ENCODE measurements around the gene PTPRM. TPM values are rescaled to one million over a fixed set of nuclear protein-coding genes. Genes with fewer than 3 reads are reported as not detected.

PTPRM gene
- total and polyA plus RNA-seq, 3 donors from 2014 or later, result 76.4 to 101 (median 94.6) TPM

GRCh38 chr18:7950380-7951136 lies 383.4 kb downstream of the PTPRM start:
- WGBS, 2 donors, result 90 to 93% methylated on average over 6 of the region's 6 CpGs
- H3K36me3 ChIP-seq (ENCODE audit: low read depth, missing control alignments), result no peaks in the 10 kb centered on the region
- H3K4me1 ChIP-seq, result no peaks in the 10 kb centered on the region
- H3K9me3 ChIP-seq, result no peaks in the 10 kb centered on the region
- no peaks in the 10 kb centered on the region for H3K27me3 ChIP-seq
- H3K4me3 ChIP-seq, result no peak overlapping the region
- intact Hi-C loops (cut with DNase I; ENCODE audit: low total_unique reads), result no loop called here
- TF ChIP-seq POLR2A (IDR thresholded peaks at IDR 0.05), result no peak
- DNase-seq, result no peak
- H3K27ac ChIP-seq, result no peak overlapping the region

- no peak overlapping the region for H3K4me3 ChIP-seq
- WGBS, 2 donors, result 82 to 86% methylated on average over 8 of the region's 8 CpGs
- TF ChIP-seq CTCF (IDR thresholded peaks at IDR 0.05), result no peak
- TF ChIP-seq POLR2A (IDR thresholded peaks at IDR 0.05), result no peak
- H3K4me1 ChIP-seq, result no peaks in the 10 kb centered on the region
- H3K27me3 ChIP-seq, result no peaks in the 10 kb centered on the region
- intact Hi-C loops (cut with DNase I; ENCODE audit: low total_unique reads), result no loop called here
- DNase-seq, result no peak
- no peaks in the 10 kb centered on the region for H3K9me3 ChIP-seq
- no peak overlapping the region for H3K27ac ChIP-seq
- H3K36me3 ChIP-seq (ENCODE audit: low read depth, missing control alignments), result no peaks in the 10 kb centered on the region
Observed at GRCh38 chr18:7953095-7953958, 386.2 kb downstream of the PTPRM start.

- Histone ChIP-seq H3K9me3 (no peaks in the 10 kb centered on the region), H3K4me3 (no peak overlapping the region), H3K36me3 (ENCODE audit: low read depth, missing control alignments) (no peaks in the 10 kb centered on the region), H3K27ac (no peak overlapping the region), H3K27me3 (no peaks in the 10 kb centered on the region), H3K4me1 (no peaks in the 10 kb centered on the region)
- TF ChIP-seq POLR2A (IDR thresholded peaks at IDR 0.05) (no peak), CTCF (IDR thresholded peaks at IDR 0.05) (no peak)
- no peak for DNase-seq
- 64 to 65% methylated on average over 1 of the region's 1 CpG for WGBS, 2 donors
- intact Hi-C loops (cut with DNase I; ENCODE audit: low total_unique reads), result no loop called here
Observed at GRCh38 chr18:7954238-7954637, 387.1 kb downstream of the PTPRM start.

- Histone ChIP-seq H3K4me3 (no peak overlapping the region), H3K36me3 (ENCODE audit: low read depth, missing control alignments) (no peaks in the 10 kb centered on the region), H3K4me1 (no peaks in the 10 kb centered on the region), H3K9me3 (no peaks in the 10 kb centered on the region), H3K27me3 (no peaks in the 10 kb centered on the region), H3K27ac (no peak overlapping the region)
- intact Hi-C loops (cut with DNase I; ENCODE audit: low total_unique reads), result no loop called here
- TF ChIP-seq POLR2A (IDR thresholded peaks at IDR 0.05) (no peak), CTCF (IDR thresholded peaks at IDR 0.05) (no peak)
- 81% methylated on average over 7 of the region's 7 CpGs for WGBS, 2 donors
- DNase-seq, result no peak
Observed at GRCh38 chr18:7955175-7955574, 388.1 kb downstream of the PTPRM start.

- H3K4me1 ChIP-seq, result no peaks in the 10 kb centered on the region
- H3K9me3 ChIP-seq, result no peaks in the 10 kb centered on the region
- whole genome bisulfite sequencing, 2 donors, result 89 to 93% methylated on average over 3 of the region's 3 CpGs
- no peak for TF ChIP-seq POLR2A (IDR thresholded peaks at IDR 0.05)
- TF ChIP-seq CTCF (IDR thresholded peaks at IDR 0.05), result no peak
- no peaks in the 10 kb centered on the region for H3K27me3 ChIP-seq
- no peak for DNase-seq
- intact Hi-C loops (cut with DNase I; ENCODE audit: low total_unique reads), result no loop called here
- no peak overlapping the region for H3K4me3 ChIP-seq
- H3K36me3 ChIP-seq (ENCODE audit: low read depth, missing control alignments), result no peaks in the 10 kb centered on the region
- H3K27ac ChIP-seq, result no peak overlapping the region
Observed at GRCh38 chr18:7957297-7957696, 390.2 kb downstream of the PTPRM start.
